GM12892 (cell line): ENCODE results near the gene HPS5.

Source experiments
- DNase-seq: peaks from one replicate; pipeline ENCODE4 v3.0.0; 2011; ENCODE audit not compliant: insufficient read length
- FAIRE-seq: peaks from 2 replicates; lab custom pipeline; 2011; peaks lifted over from hg19 to GRCh38; lab: Jason Lieb, UNC
- POLR2A ChIP-seq: IDR thresholded peaks from 2 replicates; pipeline ENCODE4 v1.6.1; 2011; ENCODE audit warnings: low read depth, low read length, control low read depth
- POLR2AphosphoS5 ChIP-seq: IDR thresholded peaks from 2 replicates; pipeline ENCODE4 v1.6.1; 2011; ENCODE audit warnings: low read depth, low read length, control low read depth
- TAF1 ChIP-seq: IDR thresholded peaks from 2 replicates; pipeline ENCODE4 v1.6.1; 2011; ENCODE audit warnings: low read depth, mild to moderate bottlenecking, control low read depth, low read length, borderline replicate concordance

Gene HPS5

GRCh38 chr11:18245396-18245795, 76.5 kb downstream of the HPS5 start:
- FAIRE-seq (no peak), DNase-seq (no peak)
- no peak for TF ChIP-seq TAF1

DNA sequence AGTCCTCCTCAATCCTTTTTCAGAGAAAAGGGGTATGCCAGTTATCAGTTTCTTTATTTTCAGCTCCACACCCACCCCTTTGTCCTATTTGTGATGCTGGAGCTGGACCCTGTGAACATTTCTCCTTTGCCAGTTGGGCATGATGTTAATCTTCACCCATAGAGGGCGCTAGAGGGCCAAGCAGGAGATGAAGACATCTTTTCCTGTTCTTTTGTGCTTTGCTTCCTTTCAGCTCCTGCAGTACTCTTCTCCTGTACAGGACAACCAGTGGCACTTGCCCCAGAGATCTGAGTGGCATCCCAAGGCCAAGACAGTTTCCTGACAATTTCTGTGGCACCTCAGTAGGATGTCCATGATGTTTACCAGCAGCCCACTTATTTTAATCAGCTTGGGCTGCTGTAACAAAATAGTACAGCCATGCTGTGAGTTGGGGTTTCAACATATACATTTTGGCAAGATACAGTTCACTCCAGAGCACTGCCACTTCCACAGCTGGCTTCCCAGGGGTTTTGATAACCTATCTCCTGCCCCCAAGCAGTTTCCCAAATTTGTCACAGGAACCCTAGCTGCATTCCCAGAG, 78.1 kb downstream of the HPS5 start:
- no peak for DNase-seq
- TF ChIP-seq POLR2AphosphoS5 (no peak), POLR2A (no peak), TAF1 (no peak)
- FAIRE-seq = peak; percentile 85

DNA sequence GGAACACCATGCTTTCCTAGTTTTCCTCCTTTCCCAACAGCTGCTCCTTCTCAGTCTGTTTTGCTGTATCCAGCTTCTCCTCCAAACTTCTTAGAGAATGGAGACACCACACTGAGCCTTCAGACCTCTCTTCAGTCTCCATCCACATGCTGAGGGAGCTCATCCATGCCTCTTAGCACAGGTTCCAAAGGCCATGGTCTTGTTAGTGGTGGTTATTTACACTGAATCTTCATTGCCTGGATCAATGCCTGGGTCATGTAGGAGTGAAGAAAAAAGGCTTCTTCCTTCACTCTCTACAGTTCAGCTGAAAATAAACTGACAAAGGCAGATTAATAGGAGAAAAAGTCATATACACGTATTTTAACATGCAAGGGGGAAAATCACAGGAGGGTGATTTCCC, 82.3 kb downstream of the HPS5 start:
- DNase-seq (no peak), FAIRE-seq (no peak)
- no peak for TF ChIP-seq POLR2AphosphoS5
- TF ChIP-seq TAF1 = no peak
- TF ChIP-seq POLR2A = no peak

DNA sequence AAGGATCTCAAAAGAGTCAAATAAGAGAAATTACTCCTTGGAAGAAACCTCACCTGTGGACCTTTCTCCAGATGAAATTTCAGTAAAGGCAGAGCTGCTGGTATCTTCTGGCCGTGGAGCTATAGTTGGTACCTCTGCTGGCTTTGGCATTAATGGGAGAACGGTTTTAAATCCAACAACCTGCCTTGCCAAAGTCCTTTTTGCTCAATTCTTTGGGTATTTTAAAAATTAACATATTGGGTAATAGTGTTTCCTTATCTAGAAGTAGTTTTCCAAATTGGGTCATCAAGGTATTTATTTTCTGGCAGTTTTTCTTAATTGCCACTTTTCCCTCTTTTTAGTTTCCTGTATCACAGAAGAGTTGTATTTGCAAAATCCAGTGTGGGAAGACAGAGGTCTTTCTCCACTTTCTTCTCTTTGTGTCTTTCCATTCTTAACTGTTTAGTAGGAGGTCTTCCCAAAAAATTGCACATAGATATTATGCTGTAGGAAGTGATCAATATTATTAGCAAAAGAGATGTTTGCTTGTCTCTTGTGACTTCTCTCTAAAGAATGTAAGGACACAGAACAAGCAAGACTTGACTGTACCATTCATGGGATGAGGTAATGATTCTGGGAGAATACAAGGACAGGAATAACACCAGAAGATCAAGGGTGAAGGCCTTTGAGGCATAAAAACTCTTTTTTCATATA, 85.1 kb downstream of the HPS5 start, which contains the start of gene SAA4:
SAA4 (minus strand) TSS at position 139 of the 693 bp plus-strand sequence. CDS start 876 bp downstream, outside the sequence.
- no peak for TF ChIP-seq TAF1
- no peak for DNase-seq
- FAIRE-seq = no peak

DNA sequence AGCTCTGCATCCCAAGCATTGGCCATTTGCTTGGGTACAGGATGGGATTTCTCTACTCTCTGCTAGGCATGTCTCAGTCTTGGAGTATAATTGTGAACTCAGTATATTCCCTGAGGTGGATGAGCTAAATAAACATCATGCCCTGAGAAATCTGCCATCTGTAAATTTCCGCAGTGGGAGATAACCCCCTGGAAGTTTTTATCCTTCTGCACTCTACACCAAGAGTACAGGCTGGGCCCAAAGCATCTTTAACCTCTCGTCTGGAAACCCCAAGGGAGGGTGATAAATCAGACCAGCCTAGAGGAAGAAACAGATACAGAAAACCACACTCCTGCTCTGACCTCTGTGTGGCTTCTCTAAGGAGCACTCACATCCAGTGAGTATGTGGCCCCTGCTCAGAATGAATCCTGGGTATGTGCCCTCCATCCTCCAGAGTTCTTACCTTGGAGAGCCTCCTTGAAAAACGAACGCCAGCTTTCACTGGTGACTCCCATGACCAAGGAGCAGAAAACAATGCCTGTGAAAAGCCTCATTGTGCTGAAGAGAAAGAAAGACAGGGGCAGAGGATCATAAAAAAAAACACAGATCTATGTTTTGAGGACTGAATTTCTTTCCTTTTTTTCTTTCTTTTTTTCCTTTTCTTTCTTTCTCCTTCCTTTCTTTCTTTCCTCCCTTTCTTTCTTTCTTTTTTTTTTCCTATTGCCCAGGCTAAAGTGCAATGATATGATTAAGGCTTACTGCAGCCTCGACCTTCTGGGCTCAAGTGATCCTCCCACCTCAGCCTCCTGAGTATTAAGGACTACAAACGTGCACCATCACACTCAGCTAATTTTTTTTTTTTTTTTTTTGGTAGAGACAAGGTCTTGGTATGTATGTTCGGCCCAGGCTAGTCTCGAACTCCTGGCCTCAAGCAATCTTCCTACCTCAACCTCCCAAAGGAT, 86.3 kb downstream of the HPS5 start:
- no peak for DNase-seq

DNA sequence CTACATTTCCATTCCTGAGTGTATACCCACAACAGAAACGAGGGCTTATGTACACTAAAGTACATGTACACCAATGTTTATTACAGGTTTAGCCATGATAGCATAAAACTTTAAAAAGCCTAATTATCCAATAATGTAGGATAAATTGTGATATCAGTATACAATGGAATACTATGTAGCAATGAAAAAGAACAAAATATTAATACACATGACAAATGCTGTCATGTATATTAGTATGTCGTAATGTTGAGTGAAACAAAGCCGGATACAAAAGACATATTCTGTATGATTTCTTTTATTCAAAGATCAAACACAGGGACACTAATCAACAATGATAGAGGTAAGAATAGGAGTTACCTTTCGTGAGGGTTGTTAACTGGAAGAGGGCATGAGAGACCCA, 88.0 kb downstream of the HPS5 start:
- TF ChIP-seq POLR2A = no peak
- TF ChIP-seq TAF1 = no peak
- no peak for TF ChIP-seq POLR2AphosphoS5
- no peak for DNase-seq
- no peak for FAIRE-seq

More for the DNA sequence above, 86.3 kb downstream of the HPS5 start:
- FAIRE-seq = peak; percentile 30
- TF ChIP-seq TAF1 = no peak
- TF ChIP-seq POLR2AphosphoS5 = no peak
- no peak for TF ChIP-seq POLR2A

DNA sequence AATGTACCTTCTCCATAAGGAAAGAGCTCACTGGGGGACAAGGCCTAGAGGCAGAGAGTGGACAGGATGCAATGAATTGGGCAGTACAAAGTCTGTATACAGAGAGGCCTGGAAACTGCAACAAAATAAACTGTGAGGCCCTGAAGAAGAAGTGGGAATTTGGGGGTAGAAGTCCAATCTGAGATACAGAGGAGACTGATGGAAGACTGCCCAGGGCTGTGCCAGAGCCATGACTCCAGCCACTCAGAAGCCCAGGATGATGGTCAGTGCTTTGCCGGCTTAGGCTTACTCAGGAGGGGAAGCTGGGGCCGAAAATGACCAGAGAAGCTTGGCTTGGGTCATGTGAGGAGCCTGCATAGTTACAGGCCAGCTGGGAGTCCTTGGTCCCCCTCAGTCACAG, 91.1 kb downstream of the HPS5 start:
- DNase-seq (no peak), FAIRE-seq (no peak)
- TF ChIP-seq POLR2A (no peak), TAF1 (no peak), POLR2AphosphoS5 (no peak)

- FAIRE-seq (no peak), DNase-seq (peak; percentile 31)
- TF ChIP-seq POLR2AphosphoS5 = no peak
- no peak for TF ChIP-seq TAF1
- TF ChIP-seq POLR2A = no peak
Measured at GRCh38 chr11:18229501-18229900, 92.4 kb downstream of the HPS5 start.
